Neural cell (in vitro differentiated cells): ENCODE data around the gene TM9SF4. TPM values are rescaled to one million over a fixed set of nuclear protein-coding genes. Genes with fewer than 3 reads are reported as not detected.

ENCODE experiments used
- H2AFZ ChIP-seq: fragments of 200-600, 300-800 bp; sonication (generic), shearing (Covaris generic); 2 replicates; pipeline ENCODE4 v1.6.0; 2014; ENCODE audit warnings: low read depth, mild to moderate bottlenecking, antibody characterized with exemption, low read length, moderate library complexity
- H3F3A ChIP-seq: fragments of 200-600 bp; shearing (Covaris generic); 2 replicates; pipeline ENCODE4 v1.6.1; 2016; ENCODE audit warnings: mild to moderate bottlenecking, moderate library complexity, mixed read lengths, antibody characterized with exemption, low read length; ENCODE audit not compliant: insufficient read depth, poor library complexity, severe bottlenecking
- H3K27ac ChIP-seq: fragments of 200-600, 300-800 bp; sonication (generic), shearing (Covaris generic); 2 replicates; pipeline ENCODE4 v1.5.1; 2014; ENCODE audit warnings: mild to moderate bottlenecking, low read length, moderate library complexity
- H3K27me3 ChIP-seq: fragments of 300-800, 200-600 bp; sonication (generic), shearing (Covaris generic); 2 replicates; pipeline ENCODE4 v1.6.0; 2014; ENCODE audit warnings: mild to moderate bottlenecking, low read depth, low read length, moderate library complexity; ENCODE audit not compliant: insufficient read depth
- H3K36me3 ChIP-seq: fragments of 300-800, 200-600 bp; sonication (generic), shearing (Covaris generic); 2 replicates; pipeline ENCODE4 v1.5.1; 2014; ENCODE audit warnings: mild to moderate bottlenecking, antibody characterized with exemption, low read length, moderate library complexity; ENCODE audit not compliant: insufficient read depth
- H3K4me2 ChIP-seq: fragments of 300-800, 200-600 bp; sonication (generic), shearing (Covaris generic); 2 replicates; pipeline ENCODE4 v1.6.0; 2014; ENCODE audit warnings: mild to moderate bottlenecking, low read length
- H3K4me3 ChIP-seq: fragments of 300-800, 200-600 bp; sonication (generic), shearing (Covaris generic); 2 replicates; pipeline ENCODE4 v1.5.1; 2014; ENCODE audit warnings: mild to moderate bottlenecking, low read length, moderate library complexity
- H3K79me2 ChIP-seq: fragments of 200-600 bp; shearing (Covaris generic); replicated peaks from 2 replicates; pipeline ENCODE4 v1.6.0; 2014; ENCODE audit warnings: mild to moderate bottlenecking, low read length, moderate library complexity; ENCODE audit not compliant: insufficient read depth
- H3K9ac ChIP-seq: fragments of 300-800, 200-600 bp; sonication (generic), shearing (Covaris generic); 2 replicates; pipeline ENCODE4 v1.6.1; 2016; ENCODE audit warnings: mild to moderate bottlenecking, low read length, mixed read lengths
- H3K9me2 ChIP-seq: fragments of 200-600 bp; shearing (Covaris generic); 2 replicates; pipeline ENCODE4 v1.6.1; 2016; ENCODE audit warnings: mild to moderate bottlenecking, low read length, mixed read lengths; ENCODE audit not compliant: insufficient read depth
- H3K9me3 ChIP-seq: fragments of 200-600, 300-800 bp; sonication (generic), shearing (Covaris generic); 2 replicates; pipeline ENCODE4 v1.6.1; 2016; ENCODE audit warnings: mild to moderate bottlenecking, mixed run types, low read length, moderate library complexity, mixed read lengths
- H4K20me1 ChIP-seq: fragments of 200-600 bp; shearing (Covaris generic); 2 replicates; pipeline ENCODE4 v1.6.1; 2016; ENCODE audit warnings: mild to moderate bottlenecking, mixed run types; ENCODE audit not compliant: insufficient read depth
- EP300 ChIP-seq: fragments of 450-650 bp; conservative IDR thresholded peaks from 2 replicates; pipeline ENCODE4 v1.6.1; 2014; ENCODE audit warnings: antibody characterized with exemption, mild to moderate bottlenecking, moderate library complexity; ENCODE audit not compliant: poor library complexity, severe bottlenecking
- EZH2 ChIP-seq: fragments of 200-600, 300-800 bp; shearing (Covaris generic), sonication (generic); IDR thresholded peaks from 2 replicates; pipeline ENCODE4 v1.6.1; 2014; ENCODE audit warnings: antibody characterized with exemption, low read length, borderline replicate concordance, mild to moderate bottlenecking; ENCODE audit not compliant: insufficient read depth, poor library complexity, severe bottlenecking
- MXI1 ChIP-seq: fragments of 450-650 bp; conservative IDR thresholded peaks from 2 replicates; pipeline ENCODE4 v1.6.1; 2014; ENCODE audit warnings: antibody characterized with exemption, mild to moderate bottlenecking; ENCODE audit not compliant: poor library complexity, severe bottlenecking
- POLR2AphosphoS5 ChIP-seq: IDR thresholded peaks from 2 replicates; pipeline ENCODE4 v1.6.1; 2012
- RAD21 ChIP-seq: fragments of 450-650 bp; conservative IDR thresholded peaks from 2 replicates; pipeline ENCODE4 v1.6.1; 2014; ENCODE audit warnings: antibody characterized with exemption, mild to moderate bottlenecking, moderate library complexity
- SMC3 ChIP-seq: fragments of 450-650 bp; conservative IDR thresholded peaks from 2 replicates; pipeline ENCODE4 v1.6.1; 2014; ENCODE audit warnings: antibody characterized with exemption, mild to moderate bottlenecking, moderate library complexity; ENCODE audit not compliant: poor library complexity
- TAF1 ChIP-seq: IDR thresholded peaks from 2 replicates; pipeline ENCODE4 v1.6.1; 2012; ENCODE audit warnings: low read depth
- polyA plus RNA-seq: library from polyadenylated mRNA; depleted of rRNA; stranded (reverse); fragments of >200 nt; gene quantifications from 2 replicates; pipeline ENCODE4 v1.2.3, GENCODE V29; 2014
- TF ChIP-seq, protein P1 (sequence below): fragments of 450-650 bp; IDR thresholded peaks from 2 replicates; pipeline ENCODE4 v1.5.1; 2014; ENCODE audit warnings: antibody characterized with exemption, mild to moderate bottlenecking, moderate library complexity; ENCODE audit not compliant: poor library complexity, severe bottlenecking
- TF ChIP-seq, protein P2 (sequence below): IDR thresholded peaks from 2 replicates; pipeline ENCODE4 v1.6.1; 2012; ENCODE audit warnings: borderline replicate concordance

TM9SF4 gene
- polyA plus RNA-seq, 1 donor from 2014 or later = 18.3 TPM

DNA sequence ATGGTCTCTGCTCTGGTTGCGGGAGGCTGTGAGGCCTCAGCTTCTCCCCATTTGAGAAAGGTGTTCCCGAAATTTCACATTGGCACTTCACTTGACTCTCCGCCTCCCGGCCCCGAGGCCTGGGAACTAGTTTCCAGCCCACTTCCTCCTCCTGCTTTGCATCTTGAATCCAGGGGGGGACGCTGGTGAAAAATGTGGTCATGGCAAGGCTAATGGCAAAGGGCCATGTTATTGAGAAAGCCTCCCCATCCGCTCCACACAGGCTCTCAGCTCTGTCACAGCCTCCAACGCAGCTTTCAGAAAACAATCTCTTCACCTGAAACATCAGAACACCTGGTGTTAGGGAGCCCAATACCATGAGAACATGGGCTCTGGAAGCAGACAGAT, 92.5 kb downstream of the TM9SF4 start:
- TF ChIP-seq EP300 = no peak
- no peak for TF ChIP-seq RAD21
- TF ChIP-seq TAF1 = no peak
- no peak for TF ChIP-seq MXI1
- Histone ChIP-seq H3K36me3 (peaks cover 17% of the 10 kb centered on the region), H4K20me1 (peaks cover 5% of the 10 kb centered on the region)

DNA sequence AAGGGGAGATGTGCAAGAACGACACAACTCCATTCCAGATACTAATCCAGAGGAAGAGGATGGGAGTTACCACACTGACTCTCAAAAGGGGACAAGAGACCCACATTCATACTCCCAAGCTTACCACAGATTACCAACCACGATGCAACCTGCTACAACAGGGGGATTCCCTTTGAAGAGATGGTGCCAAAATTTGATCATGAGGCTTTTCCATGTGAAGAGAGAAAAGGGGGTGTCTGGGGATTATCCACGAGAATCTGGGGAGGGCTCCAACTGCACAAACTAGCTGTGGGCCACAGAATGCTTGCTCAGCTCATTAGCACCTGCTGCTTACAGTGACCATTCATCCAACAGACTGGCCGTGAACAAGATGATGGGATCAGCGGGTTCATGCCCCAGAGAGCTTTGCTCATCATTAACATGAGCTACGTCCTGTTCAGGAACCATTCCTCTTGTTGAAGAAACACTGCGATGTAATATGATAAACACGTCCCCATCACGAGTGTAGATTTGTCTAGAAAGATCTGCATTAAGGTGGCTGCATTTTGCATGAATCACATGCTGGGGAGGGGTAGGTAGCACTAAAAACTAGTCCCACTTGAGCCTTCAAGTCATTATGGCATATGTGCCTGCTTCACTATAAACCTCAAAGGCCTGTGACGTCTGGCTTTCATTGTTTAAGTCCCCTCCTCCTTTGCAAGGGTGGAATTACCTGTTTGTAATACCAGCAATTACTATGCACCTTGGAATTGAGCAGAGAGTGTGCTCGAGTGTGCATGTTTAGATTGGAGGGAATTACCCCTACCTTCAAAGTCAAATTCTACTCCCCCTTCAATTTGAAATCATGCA, 94.1 kb downstream of the TM9SF4 start:
- Histone ChIP-seq H3K27me3 (no peaks in the 10 kb centered on the region), H3K9ac (no peak overlapping the region), H2AFZ (no peak overlapping the region), H3F3A (no peaks in the 10 kb centered on the region), H3K4me3 (peak overlapping the region; percentile 77), H3K36me3 (peaks cover 8% of the 10 kb centered on the region), H3K79me2 (peaks cover 92% of the 10 kb centered on the region), H3K9me3 (no peaks in the 10 kb centered on the region), H3K4me2 (no peak overlapping the region), H3K9me2 (no peaks in the 10 kb centered on the region), H4K20me1 (peaks cover 5% of the 10 kb centered on the region), H3K27ac (no peak overlapping the region)
- TF ChIP-seq MXI1 (no peak), EP300 (no peak), EZH2 (no peak), RAD21 (no peak), TAF1 (no peak), POLR2AphosphoS5 (no peak), SMC3 (no peak)
- TF ChIP-seq, protein P1, sequence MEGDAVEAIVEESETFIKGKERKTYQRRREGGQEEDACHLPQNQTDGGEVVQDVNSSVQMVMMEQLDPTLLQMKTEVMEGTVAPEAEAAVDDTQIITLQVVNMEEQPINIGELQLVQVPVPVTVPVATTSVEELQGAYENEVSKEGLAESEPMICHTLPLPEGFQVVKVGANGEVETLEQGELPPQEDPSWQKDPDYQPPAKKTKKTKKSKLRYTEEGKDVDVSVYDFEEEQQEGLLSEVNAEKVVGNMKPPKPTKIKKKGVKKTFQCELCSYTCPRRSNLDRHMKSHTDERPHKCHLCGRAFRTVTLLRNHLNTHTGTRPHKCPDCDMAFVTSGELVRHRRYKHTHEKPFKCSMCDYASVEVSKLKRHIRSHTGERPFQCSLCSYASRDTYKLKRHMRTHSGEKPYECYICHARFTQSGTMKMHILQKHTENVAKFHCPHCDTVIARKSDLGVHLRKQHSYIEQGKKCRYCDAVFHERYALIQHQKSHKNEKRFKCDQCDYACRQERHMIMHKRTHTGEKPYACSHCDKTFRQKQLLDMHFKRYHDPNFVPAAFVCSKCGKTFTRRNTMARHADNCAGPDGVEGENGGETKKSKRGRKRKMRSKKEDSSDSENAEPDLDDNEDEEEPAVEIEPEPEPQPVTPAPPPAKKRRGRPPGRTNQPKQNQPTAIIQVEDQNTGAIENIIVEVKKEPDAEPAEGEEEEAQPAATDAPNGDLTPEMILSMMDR = no peak
- TF ChIP-seq, protein P2, sequence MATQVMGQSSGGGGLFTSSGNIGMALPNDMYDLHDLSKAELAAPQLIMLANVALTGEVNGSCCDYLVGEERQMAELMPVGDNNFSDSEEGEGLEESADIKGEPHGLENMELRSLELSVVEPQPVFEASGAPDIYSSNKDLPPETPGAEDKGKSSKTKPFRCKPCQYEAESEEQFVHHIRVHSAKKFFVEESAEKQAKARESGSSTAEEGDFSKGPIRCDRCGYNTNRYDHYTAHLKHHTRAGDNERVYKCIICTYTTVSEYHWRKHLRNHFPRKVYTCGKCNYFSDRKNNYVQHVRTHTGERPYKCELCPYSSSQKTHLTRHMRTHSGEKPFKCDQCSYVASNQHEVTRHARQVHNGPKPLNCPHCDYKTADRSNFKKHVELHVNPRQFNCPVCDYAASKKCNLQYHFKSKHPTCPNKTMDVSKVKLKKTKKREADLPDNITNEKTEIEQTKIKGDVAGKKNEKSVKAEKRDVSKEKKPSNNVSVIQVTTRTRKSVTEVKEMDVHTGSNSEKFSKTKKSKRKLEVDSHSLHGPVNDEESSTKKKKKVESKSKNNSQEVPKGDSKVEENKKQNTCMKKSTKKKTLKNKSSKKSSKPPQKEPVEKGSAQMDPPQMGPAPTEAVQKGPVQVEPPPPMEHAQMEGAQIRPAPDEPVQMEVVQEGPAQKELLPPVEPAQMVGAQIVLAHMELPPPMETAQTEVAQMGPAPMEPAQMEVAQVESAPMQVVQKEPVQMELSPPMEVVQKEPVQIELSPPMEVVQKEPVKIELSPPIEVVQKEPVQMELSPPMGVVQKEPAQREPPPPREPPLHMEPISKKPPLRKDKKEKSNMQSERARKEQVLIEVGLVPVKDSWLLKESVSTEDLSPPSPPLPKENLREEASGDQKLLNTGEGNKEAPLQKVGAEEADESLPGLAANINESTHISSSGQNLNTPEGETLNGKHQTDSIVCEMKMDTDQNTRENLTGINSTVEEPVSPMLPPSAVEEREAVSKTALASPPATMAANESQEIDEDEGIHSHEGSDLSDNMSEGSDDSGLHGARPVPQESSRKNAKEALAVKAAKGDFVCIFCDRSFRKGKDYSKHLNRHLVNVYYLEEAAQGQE = no peak

More for the DNA sequence above, 92.5 kb downstream of the TM9SF4 start:
- Histone ChIP-seq H3K9me2 (no peaks in the 10 kb centered on the region), H3K27ac (no peak overlapping the region), H3K4me3 (no peak overlapping the region), H3K4me2 (no peak overlapping the region), H3K79me2 (peaks cover 90% of the 10 kb centered on the region), H2AFZ (no peak overlapping the region), H3K27me3 (no peaks in the 10 kb centered on the region), H3F3A (no peaks in the 10 kb centered on the region), H3K9ac (no peak overlapping the region), H3K9me3 (no peaks in the 10 kb centered on the region)
